ENCODE results near the gene VWA8. TPM values are rescaled to one million over a fixed set of nuclear protein-coding genes. Genes with fewer than 3 reads are reported as not detected.
"Not testable (repeated sequence)": the region's sequence is repeated elsewhere in the genome, so short reads cannot be mapped to it uniquely, and the experiment has no call there.

The VWA8 gene
- total RNA-seq, 1 donor from 2014 or later: 15.8 TPM

- H3K36me3 Mint-ChIP-seq (ENCODE audit: unreplicated experiment): peaks cover 23% of the 10 kb centered on the region
- no peaks in the 10 kb centered on the region for H3K4me1 Mint-ChIP-seq (ENCODE audit: unreplicated experiment)
- H3K27me3 Mint-ChIP-seq (ENCODE audit: unreplicated experiment): no peaks in the 10 kb centered on the region
- H3K9me3 Mint-ChIP-seq (ENCODE audit: unreplicated experiment): no peaks in the 10 kb centered on the region
- DNase-seq (ENCODE audit: extremely low spot score, unreplicated experiment): no peak
- TF ChIP-seq CTCF (IDR thresholded peaks at IDR 0.05): peak; percentile 60
- no peak overlapping the region for H3K27ac Mint-ChIP-seq (ENCODE audit: unreplicated experiment)
- no peak overlapping the region for H3K4me3 Mint-ChIP-seq (ENCODE audit: unreplicated experiment)
These were observed 55.2 kb downstream of the VWA8 start for GRCh38 chr13:41905600-41906254.

- no peak overlapping the region for H3K27ac Mint-ChIP-seq (ENCODE audit: unreplicated experiment)
- no peaks in the 10 kb centered on the region for H3K27me3 Mint-ChIP-seq (ENCODE audit: unreplicated experiment)
- H3K9me3 Mint-ChIP-seq (ENCODE audit: unreplicated experiment): peaks cover 7% of the 10 kb centered on the region
- no peaks in the 10 kb centered on the region for H3K4me1 Mint-ChIP-seq (ENCODE audit: unreplicated experiment)
- peaks cover 10% of the 10 kb centered on the region for H3K36me3 Mint-ChIP-seq (ENCODE audit: unreplicated experiment)
- TF ChIP-seq CTCF (IDR thresholded peaks at IDR 0.05): no peak
- H3K4me3 Mint-ChIP-seq (ENCODE audit: unreplicated experiment): no peak overlapping the region
- DNase-seq (ENCODE audit: extremely low spot score, unreplicated experiment): no peak
These were observed 60.0 kb downstream of the VWA8 start for GRCh38 chr13:41900918-41901317.

GRCh38 chr13:41898411-41898810 lies 62.5 kb downstream of the VWA8 start:
- H3K9me3 Mint-ChIP-seq (ENCODE audit: unreplicated experiment); DNase-seq (ENCODE audit: extremely low spot score, unreplicated experiment); H3K4me3 Mint-ChIP-seq (ENCODE audit: unreplicated experiment); H3K4me1 Mint-ChIP-seq (ENCODE audit: unreplicated experiment); H3K27me3 Mint-ChIP-seq (ENCODE audit: unreplicated experiment); H3K27ac Mint-ChIP-seq (ENCODE audit: unreplicated experiment): not testable (repeated sequence)
- peaks cover 13% of the 10 kb centered on the region for H3K36me3 Mint-ChIP-seq (ENCODE audit: unreplicated experiment)

- Mint-ChIP-seq H3K27ac (ENCODE audit: unreplicated experiment) (no peak overlapping the region), H3K4me3 (ENCODE audit: unreplicated experiment) (no peak overlapping the region), H3K36me3 (ENCODE audit: unreplicated experiment) (peaks cover 9% of the 10 kb centered on the region), H3K4me1 (ENCODE audit: unreplicated experiment) (no peaks in the 10 kb centered on the region), H3K27me3 (ENCODE audit: unreplicated experiment) (no peaks in the 10 kb centered on the region), H3K9me3 (ENCODE audit: unreplicated experiment) (peaks cover 7% of the 10 kb centered on the region)
- no peak for TF ChIP-seq CTCF (IDR thresholded peaks at IDR 0.05)
- no peak for DNase-seq (ENCODE audit: extremely low spot score, unreplicated experiment)
These were observed 63.8 kb downstream of the VWA8 start for GRCh38 chr13:41897126-41897525.

GRCh38 chr13:41895478-41895877 lies 65.4 kb downstream of the VWA8 start:
- TF ChIP-seq CTCF (IDR thresholded peaks at IDR 0.05): no peak
- Mint-ChIP-seq H3K4me3 (ENCODE audit: unreplicated experiment) (no peak overlapping the region), H3K4me1 (ENCODE audit: unreplicated experiment) (no peaks in the 10 kb centered on the region), H3K27ac (ENCODE audit: unreplicated experiment) (no peak overlapping the region), H3K27me3 (ENCODE audit: unreplicated experiment) (no peaks in the 10 kb centered on the region), H3K9me3 (ENCODE audit: unreplicated experiment) (peaks cover 7% of the 10 kb centered on the region), H3K36me3 (ENCODE audit: unreplicated experiment) (peaks cover 19% of the 10 kb centered on the region)
- no peak for DNase-seq (ENCODE audit: extremely low spot score, unreplicated experiment)
